GM19452 (cell line): Measurements from ENCODE around the gene CELF4.

Source experiments
- ATAC-seq: cut with Tn5 transposase; IDR thresholded peaks from one replicate; pipeline ENCODE4 v1.9.1; 2021; ENCODE audit not compliant: unreplicated experiment

Gene CELF4

DNA sequence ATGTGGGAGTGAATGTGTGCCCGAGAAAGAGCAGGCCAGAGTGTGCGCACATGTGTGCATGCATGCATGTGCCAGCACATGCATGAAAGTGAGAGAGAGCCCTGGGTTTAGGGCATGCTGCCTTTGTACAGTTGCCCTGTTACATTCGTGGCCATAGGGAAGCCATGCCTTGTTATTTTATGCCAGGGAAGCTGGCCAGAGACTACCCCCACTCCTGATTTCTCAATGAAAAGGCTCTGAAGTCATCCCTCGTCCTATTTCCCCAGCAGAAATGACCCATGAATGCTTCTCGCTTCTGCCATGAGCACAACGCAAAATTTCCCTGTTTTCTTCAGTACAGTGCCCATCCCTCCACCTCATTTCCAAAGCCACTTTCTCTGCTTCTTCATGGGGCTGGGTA lies 143.0 kb downstream of the CELF4 start:
- no peak for ATAC-seq

DNA sequence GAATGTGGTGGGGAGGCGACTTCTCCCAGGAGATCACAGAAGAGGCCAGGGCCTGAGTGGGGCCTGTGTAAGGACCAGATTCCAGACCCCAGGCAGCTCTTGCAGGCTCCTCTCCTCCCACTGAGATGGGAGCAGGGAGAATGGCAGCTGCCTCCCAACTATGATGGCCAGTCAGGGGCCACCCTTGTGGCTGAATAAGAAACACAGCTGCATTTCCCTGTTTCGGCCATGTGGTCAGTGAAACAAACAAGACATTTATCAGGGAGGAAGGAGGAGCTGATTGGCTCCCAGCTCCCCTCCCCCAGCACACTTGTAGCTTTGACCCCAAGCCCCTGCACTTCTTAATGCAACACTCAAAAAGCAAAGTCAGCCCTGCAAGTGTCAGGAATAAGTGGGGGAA lies 143.5 kb downstream of the CELF4 start:
- no peak for ATAC-seq

DNA sequence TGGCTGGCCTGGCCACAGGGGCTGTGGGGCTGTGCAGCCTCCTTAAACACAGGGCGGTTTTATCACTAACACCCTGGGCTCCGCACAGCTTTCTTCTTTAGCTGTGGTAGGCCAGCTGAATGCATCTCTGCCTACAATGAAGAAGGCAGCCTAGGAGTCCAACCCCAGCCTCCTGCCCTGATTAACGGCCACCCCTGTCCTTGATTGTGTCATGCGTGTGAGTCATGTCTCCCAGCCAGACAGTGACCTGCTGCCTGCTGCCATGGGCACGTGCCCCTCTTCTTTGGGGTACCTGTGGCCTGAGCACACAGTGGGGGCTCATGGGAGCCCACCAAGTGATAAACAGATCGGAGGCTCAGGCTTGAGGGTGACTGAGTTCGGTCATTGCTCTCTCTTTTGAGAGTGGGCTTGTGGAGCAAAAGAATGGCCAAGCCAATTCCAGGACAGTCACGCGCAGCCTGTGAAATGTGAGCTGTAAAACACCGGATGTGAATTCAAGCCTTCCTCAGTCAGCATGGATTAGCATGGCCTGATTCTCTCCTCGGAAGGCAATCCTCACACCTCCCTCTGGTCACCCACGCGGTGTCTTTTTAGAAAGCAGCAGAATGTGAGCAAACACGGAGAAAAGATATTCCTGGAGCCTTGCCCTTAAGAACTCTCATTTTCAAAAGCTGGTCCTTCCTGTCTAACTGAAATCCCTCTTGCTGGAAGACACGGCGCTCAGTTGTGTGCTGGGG lies 144.1 kb downstream of the CELF4 start:
- ATAC-seq, result no peak

DNA sequence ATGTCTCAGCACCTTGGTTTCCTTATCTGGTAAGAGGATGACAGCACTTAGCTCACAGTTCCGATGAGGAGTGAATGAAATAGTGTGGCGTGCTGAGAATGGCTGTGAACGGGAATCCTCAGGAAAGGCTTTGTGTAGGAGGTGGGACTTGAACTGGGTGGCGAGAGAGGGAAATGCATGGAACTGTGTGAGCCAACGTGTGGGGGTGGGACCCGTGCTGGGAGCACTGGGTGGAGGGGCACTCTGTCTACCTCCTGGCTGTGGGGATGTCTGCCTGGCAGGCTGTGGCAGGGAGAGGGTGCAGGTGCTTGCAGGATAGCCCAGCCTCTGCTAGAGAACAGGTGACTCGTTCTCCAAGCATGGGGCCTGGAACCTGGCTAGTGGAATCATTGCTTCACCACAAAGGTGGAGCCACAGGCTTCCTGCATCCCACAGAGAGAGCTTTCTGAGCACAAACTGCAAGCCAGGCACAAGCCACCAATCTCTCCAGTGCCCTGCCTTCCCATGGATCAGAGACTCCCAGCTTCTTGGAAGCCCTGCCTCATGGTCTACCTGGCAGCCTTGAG lies 145.2 kb downstream of the CELF4 start:
- ATAC-seq, result no peak

DNA sequence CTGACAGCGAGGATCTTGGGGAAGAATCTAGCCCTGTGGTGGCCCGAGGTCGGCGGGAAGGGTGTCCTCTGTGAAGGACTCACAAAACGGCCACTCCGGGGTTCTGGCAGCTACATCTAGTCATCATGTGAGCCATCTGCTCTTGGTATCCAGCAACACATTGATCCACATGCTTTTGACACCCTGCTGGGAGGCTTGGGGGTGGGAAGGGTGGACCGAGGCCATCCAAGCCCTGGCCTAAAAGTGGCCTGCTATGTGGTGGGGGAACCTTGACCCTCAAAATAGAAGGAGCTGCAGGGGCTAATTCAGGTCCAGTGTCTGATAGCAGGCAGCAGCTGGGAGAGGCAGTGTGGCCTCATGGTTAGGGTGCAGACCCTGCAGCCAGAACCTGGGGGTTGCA lies 145.7 kb downstream of the CELF4 start:
- no peak for ATAC-seq

DNA sequence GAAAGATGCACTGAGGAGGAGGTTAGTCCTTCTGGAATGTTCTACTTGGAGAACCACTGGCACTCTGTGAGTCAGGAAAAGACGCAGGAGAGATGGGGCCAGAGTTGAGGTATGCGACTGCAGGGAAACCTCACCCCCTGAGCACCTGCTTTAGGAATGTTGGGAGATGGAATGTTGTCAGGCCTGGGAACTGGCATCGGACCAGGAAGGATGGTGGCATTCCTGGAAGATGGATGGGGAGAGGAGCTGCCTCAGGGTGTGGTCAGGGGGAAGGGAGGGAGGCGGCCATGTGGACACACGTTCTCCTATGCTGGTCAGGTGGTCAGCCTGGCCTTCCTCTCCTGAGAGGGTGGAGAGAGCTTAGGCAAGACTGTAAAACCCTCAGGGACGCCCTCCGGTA lies 146.3 kb downstream of the CELF4 start:
- ATAC-seq, result no peak

DNA sequence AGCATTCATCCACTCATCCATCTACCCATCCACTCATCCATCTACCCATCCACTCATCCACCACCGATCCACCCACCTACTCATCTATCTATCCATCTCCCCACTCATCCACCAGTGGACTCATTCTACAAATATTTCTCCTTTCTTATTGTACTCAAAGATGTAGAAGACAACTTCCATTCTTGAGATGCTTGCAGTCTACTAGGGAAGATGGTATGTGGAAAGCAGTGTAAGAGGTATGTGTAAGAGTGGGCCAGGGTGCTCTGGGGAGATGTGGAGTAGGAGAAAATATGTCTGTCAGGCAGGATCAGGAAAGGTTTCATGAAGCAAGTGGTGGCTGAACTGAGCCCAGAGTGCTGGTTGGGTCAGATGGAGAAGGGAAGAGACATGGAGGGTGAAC lies 150.8 kb downstream of the CELF4 start:
- ATAC-seq, result no peak

DNA sequence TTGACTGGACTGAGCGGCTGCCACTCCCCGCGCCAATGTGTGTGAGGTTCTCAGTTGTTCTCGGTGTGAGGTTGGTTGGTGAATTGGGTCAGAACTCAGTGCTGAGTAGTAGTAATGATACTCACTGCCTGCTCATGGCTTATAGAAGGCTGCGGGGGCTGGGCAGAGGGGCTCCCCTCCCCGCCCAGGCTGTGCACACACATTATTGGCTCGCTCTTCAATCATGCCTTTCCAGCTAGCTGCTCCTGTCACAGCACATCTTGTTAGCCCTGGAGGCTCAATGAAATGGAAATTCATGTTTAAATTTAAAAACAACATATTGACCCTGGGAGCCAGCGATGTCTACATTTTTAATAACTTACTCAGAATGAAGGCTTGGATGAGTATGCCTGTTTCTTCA lies 152.8 kb downstream of the CELF4 start:
- no peak for ATAC-seq

DNA sequence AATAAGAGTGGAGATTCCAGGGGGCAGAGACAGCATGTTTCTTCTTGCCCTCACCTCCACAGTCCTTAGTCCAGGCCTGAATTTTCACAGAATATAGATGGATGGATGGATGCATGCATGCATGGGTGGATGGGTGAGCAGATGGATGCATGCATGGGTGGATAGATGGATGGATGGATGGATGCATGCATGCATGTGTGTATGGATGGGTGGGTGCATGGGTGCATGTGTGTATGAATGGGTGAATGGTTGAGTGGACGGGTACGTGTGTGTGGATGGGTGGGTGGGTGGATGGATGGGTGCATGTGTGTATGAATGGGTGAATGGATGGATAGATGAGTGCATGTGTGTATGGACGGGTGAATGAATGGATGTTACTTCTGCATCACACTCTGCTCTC lies 153.3 kb downstream of the CELF4 start:
- no peak for ATAC-seq

DNA sequence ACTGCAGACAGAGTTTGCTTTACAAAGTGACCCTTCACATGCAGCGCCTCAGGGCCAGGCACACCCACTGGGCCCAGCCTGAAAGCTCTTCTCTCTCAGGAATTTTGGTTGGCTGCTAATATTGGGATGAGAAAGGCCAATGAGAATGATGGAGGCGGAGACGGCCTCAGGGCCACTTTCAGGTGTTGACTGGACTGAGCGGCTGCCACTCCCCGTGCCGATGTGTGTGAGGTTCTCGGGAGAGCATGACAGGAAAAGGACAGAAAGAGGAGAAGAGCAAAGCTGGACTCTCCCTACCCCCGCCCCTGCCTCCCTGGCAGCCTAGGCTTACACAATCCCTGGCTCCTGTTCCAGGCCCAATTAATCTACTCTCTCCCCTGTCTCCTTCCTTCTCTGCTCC lies 155.7 kb downstream of the CELF4 start:
- ATAC-seq, result no peak

DNA sequence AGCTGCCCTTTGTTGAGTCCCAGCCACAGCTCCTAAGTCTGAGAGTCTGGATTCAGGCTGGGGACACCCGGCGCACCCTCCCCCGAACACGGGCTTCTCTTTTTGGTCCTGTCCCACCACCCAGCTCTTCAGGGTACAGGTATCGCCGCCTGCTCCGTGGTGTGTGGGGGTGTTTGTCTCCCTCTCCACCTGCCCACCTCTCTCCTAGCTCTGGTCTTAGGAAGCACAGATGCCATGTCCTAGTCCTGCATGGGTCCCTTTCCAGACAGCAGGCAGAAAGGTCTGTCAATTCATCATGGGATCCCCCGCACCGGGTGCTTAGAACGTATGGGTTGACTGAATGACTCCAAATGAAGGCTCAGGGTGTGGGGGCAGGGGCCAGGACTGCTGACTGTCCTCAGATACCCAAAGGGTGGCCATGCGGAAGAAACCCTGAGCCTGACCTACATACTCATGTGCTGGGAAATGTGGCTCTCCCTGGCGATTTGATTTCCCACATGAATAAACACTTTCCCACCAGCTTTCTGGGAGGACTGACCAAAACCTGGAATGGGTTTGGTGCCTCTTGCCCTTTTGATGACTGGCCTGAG lies 156.8 kb downstream of the CELF4 start:
- ATAC-seq, result no peak

DNA sequence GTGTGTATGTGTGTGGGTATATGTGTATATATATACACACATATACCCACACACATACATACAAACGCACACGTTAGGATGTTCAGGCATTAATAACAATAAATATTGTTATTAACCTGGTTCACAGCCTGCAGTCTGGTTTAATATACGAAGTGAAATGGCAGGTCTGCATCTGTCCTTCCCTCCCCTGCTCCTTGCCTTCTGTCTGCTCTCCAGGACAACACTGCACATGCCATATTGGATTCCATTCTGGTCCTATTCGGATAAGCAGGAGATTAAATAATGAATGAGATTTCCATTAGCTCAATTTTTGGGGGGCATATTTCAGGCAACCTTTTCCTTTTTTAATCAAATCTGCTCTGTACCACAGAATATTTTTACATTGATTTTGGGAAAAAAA lies 158.0 kb downstream of the CELF4 start:
- ATAC-seq, result no peak

DNA sequence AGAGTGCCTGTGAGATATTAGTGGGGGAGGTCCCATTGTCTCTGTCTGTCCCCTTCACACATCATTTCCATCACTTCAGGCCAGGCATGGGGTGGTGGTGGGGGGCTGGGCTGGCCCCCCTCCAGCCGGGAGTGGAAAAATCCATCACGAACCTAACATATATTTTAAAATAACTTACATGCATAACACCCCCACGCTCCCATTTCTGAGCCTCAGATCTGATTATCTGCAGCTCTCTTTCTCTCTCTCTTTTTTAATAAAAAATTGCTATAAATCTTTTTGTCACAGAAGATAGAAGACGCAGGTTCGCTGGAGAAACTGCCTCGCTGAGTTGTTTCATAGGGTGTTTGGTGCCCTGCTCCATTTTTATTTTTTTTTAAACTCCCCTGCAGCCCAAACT lies 159.8 kb downstream of the CELF4 start:
- no peak for ATAC-seq

DNA sequence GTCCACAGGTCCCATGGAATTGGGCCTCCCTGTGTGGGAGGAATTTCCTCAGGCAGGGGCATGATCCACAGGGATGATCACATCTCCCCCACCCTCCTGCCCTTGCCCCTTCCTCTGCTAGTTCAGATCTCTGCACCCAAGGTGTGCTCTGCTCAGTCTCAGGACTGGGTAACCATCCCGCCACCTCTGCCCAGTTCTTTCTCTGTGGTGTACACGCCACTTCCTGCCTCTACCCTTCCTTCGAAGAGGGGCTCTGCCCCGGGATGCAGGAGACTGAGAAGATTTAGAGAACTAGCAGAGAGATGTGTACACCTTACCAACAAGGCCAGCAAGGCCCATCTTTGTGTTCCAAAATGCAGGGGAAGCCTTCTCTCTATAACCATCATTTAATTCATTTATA lies 160.4 kb downstream of the CELF4 start:
- ATAC-seq, result no peak

DNA sequence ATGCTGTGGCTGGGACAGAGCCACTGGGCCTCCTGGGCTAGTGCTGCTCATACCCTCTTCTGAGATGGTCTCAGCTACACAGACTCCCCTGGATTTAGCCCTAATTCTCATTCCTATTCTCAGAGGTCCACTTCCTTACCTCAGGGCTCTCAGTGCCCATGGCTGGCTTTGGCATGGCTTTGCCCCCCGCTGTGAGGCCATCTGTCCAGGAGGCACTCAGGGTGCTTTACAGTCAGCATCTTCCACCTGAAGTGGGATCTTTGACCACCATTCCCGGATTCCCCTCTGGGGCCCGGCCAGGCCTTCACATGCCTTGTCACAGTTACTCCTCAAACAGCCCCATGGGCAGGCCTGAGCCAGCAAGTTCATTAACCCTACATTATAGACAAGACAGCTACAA lies 161.8 kb downstream of the CELF4 start:
- ATAC-seq, result no peak

DNA sequence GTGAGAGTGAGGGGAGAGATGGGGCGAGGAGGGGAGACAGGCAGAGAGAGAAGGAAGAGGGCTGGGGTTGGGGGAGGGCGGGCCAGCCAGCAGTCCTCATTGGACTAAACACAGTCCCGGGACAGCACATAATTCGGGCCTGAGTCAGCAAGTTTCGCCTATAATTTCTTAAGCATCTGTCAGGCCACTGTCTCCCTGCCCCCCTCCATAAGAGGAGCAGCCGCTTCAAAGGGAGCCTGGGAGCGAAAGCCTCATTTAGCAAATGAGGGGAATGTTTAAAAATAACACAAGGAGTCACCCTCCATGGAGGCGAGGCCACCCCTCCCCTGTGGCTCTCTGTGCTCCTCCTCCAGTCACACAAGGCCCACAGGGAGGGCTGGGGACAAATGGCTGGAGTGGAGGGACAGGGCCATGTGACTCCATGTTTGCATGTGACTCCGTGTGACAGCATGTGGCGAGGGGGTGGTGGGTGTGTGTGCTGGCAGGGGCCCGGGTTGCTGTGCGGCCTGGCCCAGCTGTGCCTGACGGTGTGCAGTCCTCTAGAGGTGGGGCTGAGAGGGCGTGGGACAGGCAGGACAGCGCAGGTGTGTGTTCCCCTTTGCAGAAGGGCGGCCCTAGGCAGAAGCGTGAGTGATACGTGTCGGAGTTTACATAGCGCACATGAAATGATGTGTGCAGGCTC lies 162.4 kb downstream of the CELF4 start:
- no peak for ATAC-seq

DNA sequence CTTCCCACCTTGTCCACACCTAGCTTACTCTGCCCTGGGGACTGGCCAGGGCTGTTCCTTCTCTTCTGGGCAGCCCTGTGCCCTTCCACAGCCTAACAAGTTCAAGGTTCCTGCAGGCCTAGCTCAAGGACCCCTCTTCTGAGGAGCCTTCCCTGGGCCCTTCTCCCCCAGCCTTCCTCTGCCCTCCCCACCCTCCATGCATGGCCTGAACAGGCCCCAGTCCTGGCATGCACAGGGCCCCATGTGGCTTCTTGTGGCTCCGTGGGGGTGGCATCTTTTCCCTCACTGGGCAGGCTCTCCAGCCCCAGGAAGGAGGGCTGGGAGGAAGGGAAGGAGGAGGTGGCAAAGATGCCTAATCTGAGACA lies 162.9 kb downstream of the CELF4 start:
- no peak for ATAC-seq

DNA sequence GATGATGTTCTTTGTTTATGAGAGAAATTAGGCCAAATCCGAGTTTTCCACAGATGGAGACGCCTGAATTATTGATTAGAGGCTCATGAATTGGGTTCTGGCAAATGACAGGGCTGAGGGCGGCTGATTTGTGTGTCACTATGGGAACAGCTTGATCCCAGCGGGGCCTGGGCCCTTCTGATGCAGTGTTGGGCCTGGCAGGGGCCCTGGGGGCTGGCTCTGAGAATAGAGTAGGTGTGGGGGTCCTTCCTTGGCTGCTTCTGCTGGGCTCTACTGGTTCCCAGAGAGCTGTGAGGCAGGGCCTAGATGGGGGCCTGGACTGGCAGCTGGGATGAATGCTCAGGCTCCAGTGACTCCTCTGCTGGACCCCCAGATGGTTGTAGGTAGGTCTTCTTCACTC lies 164.8 kb downstream of the CELF4 start:
- no peak for ATAC-seq

DNA sequence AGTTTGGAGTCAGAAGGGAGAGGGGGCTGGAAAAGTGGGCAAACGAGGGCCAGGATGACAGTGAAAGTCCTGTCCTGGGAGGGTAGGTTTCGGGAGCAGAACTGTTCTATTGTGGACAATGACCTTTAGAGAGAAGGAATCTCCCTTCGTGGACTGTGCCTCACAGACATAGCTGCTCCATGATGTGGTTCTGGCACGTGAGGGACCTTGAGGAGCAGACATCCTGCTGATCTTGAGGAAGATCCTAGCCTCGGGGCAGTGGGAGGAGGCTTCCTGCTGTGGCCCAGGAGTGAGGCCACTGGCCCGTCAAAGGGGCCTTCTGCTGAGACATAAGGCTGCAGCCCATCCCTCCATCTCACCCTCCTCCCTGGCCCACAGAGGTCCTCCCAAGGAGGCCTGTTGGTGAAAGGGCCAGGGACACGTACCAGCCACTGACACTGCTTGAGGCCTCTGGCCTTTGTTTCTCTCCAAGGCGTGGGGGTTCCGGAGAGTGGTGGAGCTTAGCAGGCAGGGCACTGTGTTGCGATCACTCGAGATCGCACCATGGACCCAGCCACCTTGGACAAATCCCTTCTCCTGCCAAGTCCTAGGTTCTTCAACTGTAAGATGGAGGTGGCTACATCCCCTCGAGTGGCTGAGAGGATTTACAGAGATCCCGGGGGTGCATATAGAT lies 167.2 kb downstream of the CELF4 start:
- no peak for ATAC-seq

DNA sequence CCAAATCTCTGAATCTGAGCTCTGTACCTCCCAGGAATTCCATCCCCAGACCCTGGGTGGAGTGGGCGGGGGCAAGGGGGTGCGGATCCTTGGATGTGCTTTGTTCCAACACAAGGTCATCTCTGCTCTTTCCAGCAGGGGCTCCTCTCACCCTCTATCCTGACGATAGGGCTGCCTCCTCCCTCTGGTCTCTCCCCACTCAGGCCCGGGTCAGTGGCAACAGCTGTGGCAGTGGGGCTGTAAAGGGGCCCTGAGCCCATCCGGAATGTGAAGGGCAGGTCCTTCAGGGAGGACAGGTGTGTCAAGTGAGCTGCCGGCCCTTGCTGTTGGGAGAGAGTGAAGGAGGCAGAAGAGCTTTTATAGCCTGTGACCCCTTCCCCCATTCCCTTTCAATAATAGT lies 167.8 kb downstream of the CELF4 start:
- no peak for ATAC-seq

DNA sequence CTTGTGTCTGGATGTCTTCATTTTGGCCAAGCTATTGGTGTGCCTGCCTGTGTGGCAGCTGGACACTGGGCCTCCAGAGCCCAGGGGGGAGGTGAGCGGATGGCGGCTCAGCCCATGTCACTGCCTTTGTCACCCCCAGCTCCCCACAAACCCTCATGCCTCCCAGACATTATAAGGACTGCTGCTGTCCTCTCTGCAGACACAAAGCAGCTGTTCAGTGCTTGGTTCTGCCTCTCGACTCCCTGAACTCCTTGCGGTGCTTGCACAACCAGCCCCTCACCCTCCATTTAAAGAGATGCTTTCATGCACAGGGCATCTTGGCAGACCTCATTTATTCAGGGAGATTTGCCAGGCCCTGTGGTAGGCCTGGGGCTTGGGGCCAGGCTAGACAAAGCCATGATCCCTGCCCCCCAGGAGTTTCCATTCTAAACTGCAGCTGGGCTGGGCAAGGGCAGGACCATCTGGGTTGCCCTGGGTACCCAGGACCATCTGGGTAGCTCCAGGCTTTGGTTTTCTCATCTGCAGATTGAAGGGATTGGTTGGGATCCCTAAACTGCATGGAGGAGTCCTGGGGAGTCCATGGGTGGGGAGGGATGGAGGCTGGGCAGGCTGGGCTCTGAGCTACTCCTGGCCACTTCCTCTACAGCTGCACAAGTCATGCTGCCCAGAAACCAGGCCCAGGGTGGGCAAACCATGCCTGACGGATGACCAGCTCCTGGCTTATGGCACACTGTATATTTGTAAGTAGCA lies 168.5 kb downstream of the CELF4 start:
- ATAC-seq, result no peak
